ENCODE data around the gene PARN.

GRCh38 chr16:14398014-14398717 lies 231.9 kb downstream of the PARN start:
- TF ChIP-seq CTCF (IDR thresholded peaks at IDR 0.05; ENCODE audit: control extremely low read depth in 1 of 3, insufficient read depth in 1 of 3, low read depth in 1 of 3, low read length in 3 of 3) (no peak), EZH2 (IDR thresholded peaks at IDR 0.05; ENCODE audit: low read depth, low read length, severe bottlenecking) (no peak), SIRT6 (IDR thresholded peaks at IDR 0.05; ENCODE audit: low read length) (no peak), POLR2A (IDR thresholded peaks at IDR 0.05; ENCODE audit: control extremely low read depth in 1 of 2, low read depth in 2 of 2, low read length in 2 of 2) (no peak), GABPA (IDR thresholded peaks at IDR 0.05; ENCODE audit: borderline replicate concordance, insufficient read depth, low read length) (no peak), TCF12 (IDR thresholded peaks at IDR 0.05; ENCODE audit: low read depth, low read length) (no peak), SIN3A (conservative IDR thresholded peaks at IDR 0.05 in 1 of 2, IDR thresholded peaks at IDR 0.05 in 1 of 2; ENCODE audit: low read depth in 1 of 2, low read length in 2 of 2) (no peak), TAF1 (IDR thresholded peaks at IDR 0.05; ENCODE audit: low read depth, low read length) (no peak), JUN (IDR thresholded peaks at IDR 0.05; ENCODE audit: low read depth, low read length) (no peak), ATF2 (IDR thresholded peaks at IDR 0.05; ENCODE audit: low read length) (no peak)
